Spinal cord (tissue), 10 donors: ENCODE results near the gene LAPTM5. TPM values are rescaled to one million over a fixed set of nuclear protein-coding genes. Genes with fewer than 3 reads are reported as not detected.

Source experiments
- DNase-seq, 6 donors: peaks; one replicate each; pipeline versions ENCODE4 v3.0.0 to v3.0.0-alpha.2; 2013 to 2015; ENCODE audit warnings: low spot score in 6 of 6, low read depth in 4 of 6
- H3K27ac ChIP-seq: one replicate; pipeline ENCODE4 v1.5.1; 2013; ENCODE audit warnings: low read depth, low read length, control low read depth
- H3K27me3 ChIP-seq: one replicate; pipeline ENCODE4 v1.6.1; 2013; ENCODE audit warnings: low read length; ENCODE audit not compliant: control insufficient read depth, insufficient read depth
- H3K36me3 ChIP-seq: one replicate; pipeline ENCODE4 v1.6.1; 2013; ENCODE audit warnings: low read length; ENCODE audit not compliant: control insufficient read depth, insufficient read depth
- H3K4me1 ChIP-seq: one replicate; pipeline ENCODE4 v1.6.1; 2013; ENCODE audit warnings: low read length; ENCODE audit not compliant: control insufficient read depth, insufficient read depth
- H3K4me3 ChIP-seq: one replicate; pipeline ENCODE4 v1.5.1; 2013; ENCODE audit warnings: low read depth, low read length, control low read depth
- H3K9me3 ChIP-seq: one replicate; pipeline ENCODE4 v1.6.1; 2013; ENCODE audit warnings: low read length; ENCODE audit not compliant: control insufficient read depth, insufficient read depth
- WGBS: methylation state at CpG from one replicate; pipeline ENCODE4 v1.1.5; 2013; ENCODE audit warnings: missing lambda C conversion rate; ENCODE audit not compliant: insufficient coverage; 5-methylcytosine and 5-hydroxymethylcytosine counted together
- polyA plus RNA-seq, 2 donors: library from polyadenylated mRNA; unstranded; fragments of 120-200 nt; gene quantifications; one replicate each; pipeline ENCODE4 v1.2.1, GENCODE V29; 2013; ENCODE audit not compliant: insufficient read length in 2 of 2
- total RNA-seq, 2 donors: library from RNA; depleted of rRNA in 1 of 2; stranded (reverse); fragments of 120-200 nt in 1 of 2; fragments of >200 nt in 1 of 2; gene quantifications; one replicate each; pipeline versions ENCODE4 v1.2.3 to v1.2.4, GENCODE V29; 2013 to 2014
- donor health status: healthy.

LAPTM5 gene
- total and polyA plus RNA-seq, 4 donors, result 13.8 to 55.0 (median 39.6) TPM

DNA sequence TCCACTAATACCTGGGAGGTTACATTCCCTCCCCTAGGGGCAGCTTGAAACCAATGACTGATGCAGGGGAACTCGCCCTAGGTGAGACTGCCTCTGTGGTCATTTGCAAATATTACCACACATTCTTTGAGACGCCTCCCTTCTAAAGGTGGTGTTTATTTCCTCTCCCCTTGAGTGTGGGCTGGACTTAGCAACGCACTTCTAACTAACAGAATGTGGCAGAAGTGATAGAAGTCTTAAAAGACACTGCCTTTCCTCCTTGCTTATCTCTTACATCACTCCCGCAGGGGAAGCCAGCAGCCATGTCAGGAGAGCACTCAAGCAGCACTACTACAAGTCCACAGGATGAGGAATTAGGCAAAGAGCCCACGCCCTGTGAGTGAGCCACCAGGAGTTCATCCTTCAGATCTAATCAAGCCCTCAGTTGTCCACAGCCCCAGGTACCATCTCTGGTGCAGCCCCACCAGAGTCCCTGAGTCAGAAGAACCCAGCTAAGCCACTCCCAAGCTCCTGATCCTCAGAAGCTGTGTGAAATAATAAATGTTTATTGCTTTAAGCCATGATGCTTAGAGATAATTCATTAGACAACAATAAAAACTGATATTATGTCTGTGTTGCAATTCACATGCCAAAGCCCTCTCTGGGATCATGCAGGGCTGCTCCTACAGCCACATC lies 19.4 kb downstream of the LAPTM5 start:
- H3K4me1 ChIP-seq, result peaks cover 4% of the 10 kb centered on the region
- H3K27ac ChIP-seq, result no peak overlapping the region
- no peaks in the 10 kb centered on the region for H3K36me3 ChIP-seq
- no peaks in the 10 kb centered on the region for H3K27me3 ChIP-seq
- H3K9me3 ChIP-seq, result no peaks in the 10 kb centered on the region
- 73% methylated on average over 2 of the region's 5 CpGs for WGBS
- no peak overlapping the region for H3K4me3 ChIP-seq
- no peak for DNase-seq

DNA sequence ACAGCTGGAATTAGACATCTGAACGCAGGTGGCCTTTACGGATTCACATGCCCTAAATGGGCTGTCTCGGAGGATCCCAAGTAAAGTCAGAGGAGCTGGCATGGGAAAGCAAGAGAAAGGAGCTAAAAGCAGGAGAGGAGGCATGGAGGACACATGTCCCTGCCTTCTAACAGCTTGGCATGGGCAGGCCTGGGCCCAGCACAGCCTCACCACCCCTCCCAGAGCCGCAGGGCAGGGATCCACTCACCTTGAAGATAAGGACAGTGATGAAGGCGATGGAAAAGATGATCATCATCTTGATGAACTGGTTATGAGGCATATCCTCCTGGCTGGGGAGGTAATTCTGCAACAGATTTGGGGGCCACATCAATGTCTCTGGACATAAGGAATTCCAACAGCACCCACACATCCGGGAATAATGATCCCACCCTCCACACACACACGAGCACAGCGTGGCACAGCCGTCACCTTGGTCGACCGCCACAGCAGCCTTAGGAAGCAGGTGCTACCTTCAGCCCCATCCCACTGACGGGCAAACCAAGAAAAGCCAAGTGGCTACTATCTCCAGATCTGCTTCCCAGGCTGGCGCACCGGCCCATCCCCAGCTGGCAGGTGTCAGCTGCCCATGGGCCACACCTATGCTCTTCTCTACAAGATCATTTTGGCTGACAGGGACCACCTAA lies 20.1 kb downstream of the LAPTM5 start:
- H3K27me3 ChIP-seq, result no peaks in the 10 kb centered on the region
- H3K4me1 ChIP-seq, result peaks cover 7% of the 10 kb centered on the region
- no peak overlapping the region for H3K4me3 ChIP-seq
- no peak for DNase-seq
- 88% methylated on average over 14 of the region's 14 CpGs for WGBS
- H3K9me3 ChIP-seq, result no peaks in the 10 kb centered on the region
- H3K27ac ChIP-seq, result no peak overlapping the region
- no peaks in the 10 kb centered on the region for H3K36me3 ChIP-seq

DNA sequence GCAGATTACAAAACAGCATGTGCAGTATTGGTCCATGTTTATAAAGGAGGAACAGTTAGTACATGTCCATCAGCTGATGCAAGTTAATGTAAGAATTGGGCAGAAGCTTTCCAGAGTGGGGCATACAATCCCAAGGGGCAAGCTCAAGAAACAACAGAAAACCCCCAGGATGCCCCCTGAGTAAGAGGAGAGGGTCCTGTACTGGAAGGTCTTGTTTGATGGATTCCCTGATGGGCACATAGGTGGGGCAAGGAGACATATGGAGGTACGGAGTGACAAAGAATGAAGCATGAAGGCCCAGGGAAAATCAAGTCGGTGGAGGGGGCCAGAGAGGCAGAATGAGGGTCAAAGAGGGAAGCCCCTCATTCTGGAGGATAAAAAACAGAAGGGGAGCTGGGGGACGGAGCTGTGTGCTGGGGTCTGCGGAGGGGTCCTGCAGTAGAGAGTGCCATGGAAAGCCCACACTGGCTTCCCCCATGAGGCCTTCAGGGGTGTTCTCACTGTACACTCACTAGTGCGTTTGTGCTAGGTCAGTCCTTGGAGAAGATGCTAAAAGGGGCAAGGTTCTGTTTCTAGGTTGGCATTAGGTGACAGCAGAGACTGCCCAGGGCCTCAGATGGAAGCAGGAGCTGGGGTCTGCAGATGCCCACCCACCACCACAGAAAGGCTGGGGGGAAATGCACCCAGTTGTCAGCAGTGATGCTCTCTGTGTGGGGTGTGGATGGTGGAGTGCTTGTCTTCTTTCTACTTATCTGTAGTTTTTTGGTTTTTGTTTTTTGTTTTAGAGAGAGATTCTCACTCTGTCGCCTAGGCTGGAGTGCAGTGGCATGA lies 21.7 kb downstream of the LAPTM5 start:
- no peak overlapping the region for H3K4me3 ChIP-seq
- H3K36me3 ChIP-seq, result no peaks in the 10 kb centered on the region
- no peak for DNase-seq
- no peaks in the 10 kb centered on the region for H3K9me3 ChIP-seq
- H3K27me3 ChIP-seq, result no peaks in the 10 kb centered on the region
- no peak overlapping the region for H3K27ac ChIP-seq
- peaks cover 11% of the 10 kb centered on the region for H3K4me1 ChIP-seq
- 96% methylated on average over 6 of the region's 6 CpGs for WGBS

DNA sequence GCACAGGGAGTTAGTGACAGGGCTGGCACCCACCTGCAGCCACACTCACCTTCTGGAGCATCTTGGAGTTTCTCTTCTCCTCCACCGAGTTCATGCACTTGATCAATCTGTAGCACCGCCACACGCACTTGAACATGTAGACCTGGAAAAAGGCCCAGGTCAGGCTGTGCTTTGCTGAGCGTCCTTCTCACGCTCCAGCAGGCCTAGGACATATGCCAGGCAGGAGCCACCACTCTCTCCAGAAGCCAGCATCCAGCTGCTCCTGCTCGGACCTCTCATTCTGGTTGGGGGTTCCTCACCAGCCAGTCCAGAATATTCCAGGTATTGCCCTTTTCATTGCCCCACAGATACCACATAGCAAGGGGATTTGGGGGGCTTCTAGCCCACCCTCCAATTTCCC lies 22.4 kb downstream of the LAPTM5 start:
- Histone ChIP-seq H3K4me3 (no peak overlapping the region), H3K4me1 (peaks cover 19% of the 10 kb centered on the region), H3K36me3 (no peaks in the 10 kb centered on the region), H3K9me3 (no peaks in the 10 kb centered on the region), H3K27me3 (no peaks in the 10 kb centered on the region), H3K27ac (no peak overlapping the region)
- DNase-seq, result no peak
- 83% methylated on average over 6 of the region's 6 CpGs for WGBS

DNA sequence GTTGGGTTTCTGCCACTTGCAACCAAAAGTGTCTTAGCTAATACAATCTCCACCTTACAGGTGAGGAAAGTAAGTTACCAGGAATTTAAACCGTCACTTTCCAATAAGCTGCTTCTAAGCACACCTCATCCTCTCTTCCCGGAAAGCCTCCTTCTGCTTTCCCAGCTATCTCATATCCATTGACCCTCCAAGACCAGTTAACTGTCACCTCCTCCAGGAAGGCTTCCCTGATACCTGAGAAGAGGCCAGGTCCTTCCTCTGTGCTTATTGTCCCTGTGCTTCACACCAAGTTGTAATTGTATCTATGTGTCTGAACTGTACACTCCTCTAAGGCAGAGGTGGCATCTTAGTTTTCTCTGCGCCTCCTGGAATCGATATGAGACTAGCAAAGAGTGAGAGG lies 23.0 kb downstream of the LAPTM5 start:
- Histone ChIP-seq H3K36me3 (no peaks in the 10 kb centered on the region), H3K9me3 (no peaks in the 10 kb centered on the region), H3K4me3 (no peak overlapping the region), H3K4me1 (peaks cover 24% of the 10 kb centered on the region), H3K27me3 (no peaks in the 10 kb centered on the region), H3K27ac (no peak overlapping the region)
- DNase-seq, result no peak
- 100% methylated on average over 2 of the region's 4 CpGs for WGBS

DNA sequence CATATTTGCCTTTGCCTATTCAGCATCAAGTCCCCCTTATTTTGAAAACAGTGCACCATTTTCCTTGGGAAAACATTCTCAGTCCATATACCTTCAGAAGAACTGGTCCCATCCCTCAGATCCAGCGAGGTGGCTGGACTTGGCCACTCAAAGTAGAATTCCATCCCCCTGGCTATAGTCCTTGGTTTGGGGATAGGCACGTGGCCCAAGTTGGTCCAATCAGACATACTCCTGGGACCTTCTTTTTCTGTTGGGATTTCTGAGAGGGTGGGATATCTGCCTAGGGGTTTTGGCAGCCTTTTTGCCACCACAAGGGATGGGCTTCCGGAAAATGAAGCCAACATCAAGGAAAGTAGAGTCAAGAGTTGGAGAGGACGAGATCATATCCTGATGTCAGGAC lies 23.5 kb downstream of the LAPTM5 start:
- H3K27ac ChIP-seq, result no peak overlapping the region
- WGBS, result 97% methylated on average over 4 of the region's 4 CpGs
- H3K27me3 ChIP-seq, result no peaks in the 10 kb centered on the region

DNA sequence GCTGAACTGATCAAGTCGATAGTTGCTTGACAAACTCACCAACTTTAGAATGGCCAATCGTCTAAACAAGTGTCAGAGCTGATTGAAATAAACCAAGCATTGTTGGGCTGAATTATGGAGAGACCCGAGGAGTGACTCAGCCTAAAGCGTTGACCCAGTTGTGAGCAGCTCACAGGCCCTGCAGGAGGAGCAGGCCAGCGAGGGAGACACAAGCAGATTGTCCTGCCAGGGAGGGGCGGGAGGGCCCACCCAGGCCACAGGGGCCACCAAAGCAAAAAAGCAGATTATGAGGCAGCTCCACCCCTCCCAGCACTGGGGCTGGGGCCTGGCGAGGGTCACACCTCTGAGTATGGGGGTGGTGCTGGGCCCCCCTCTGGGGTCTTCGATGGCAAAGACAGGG lies 24.1 kb downstream of the LAPTM5 start:
- DNase-seq, result no peak
- Histone ChIP-seq H3K4me3 (no peak overlapping the region), H3K27ac (no peak overlapping the region), H3K27me3 (no peaks in the 10 kb centered on the region), H3K36me3 (no peaks in the 10 kb centered on the region), H3K4me1 (peaks cover 35% of the 10 kb centered on the region), H3K9me3 (no peaks in the 10 kb centered on the region)
- 74% methylated on average over 6 of the region's 8 CpGs for WGBS

More for the DNA sequence above, 23.5 kb downstream of the LAPTM5 start:
- H3K9me3 ChIP-seq, result no peaks in the 10 kb centered on the region
- H3K36me3 ChIP-seq, result no peaks in the 10 kb centered on the region
- no peak overlapping the region for H3K4me3 ChIP-seq
- H3K4me1 ChIP-seq, result peaks cover 29% of the 10 kb centered on the region
- DNase-seq, result no peak

DNA sequence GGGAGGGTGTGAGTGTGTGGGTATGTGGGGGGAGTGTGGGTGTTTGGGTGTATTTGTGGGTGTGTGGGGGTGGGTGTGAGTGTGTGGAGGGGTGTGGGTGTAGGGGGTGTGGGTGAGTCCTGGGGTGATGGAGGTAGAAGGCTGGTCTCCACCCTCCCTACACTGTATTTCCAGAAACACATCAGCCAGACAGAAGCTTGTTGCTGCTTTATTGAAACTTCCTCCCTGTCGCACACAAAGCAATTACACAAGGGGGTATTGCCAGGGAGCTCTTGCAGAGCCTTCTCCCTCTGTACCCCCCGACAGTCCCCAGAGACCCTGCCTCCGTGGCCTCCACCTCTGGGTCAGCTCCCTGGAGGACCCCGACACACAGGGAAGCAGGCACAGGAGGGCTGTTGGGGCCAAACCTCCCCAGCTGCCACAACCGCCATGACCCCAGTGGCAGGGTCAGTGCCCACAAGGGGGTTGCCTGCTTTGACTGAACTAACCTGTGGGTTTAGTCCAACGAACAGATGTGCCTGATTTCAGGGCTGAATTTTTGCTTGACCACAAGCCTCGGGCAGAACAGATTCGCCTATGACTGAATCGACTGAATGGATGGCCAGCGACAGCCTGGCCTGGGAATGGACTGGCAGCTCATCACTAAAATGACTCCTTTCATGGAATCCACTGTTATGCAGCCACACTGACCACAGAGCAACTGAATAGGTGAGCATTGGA lies 25.1 kb downstream of the LAPTM5 start:
- no peak for DNase-seq
- Histone ChIP-seq H3K4me3 (no peak overlapping the region), H3K27ac (no peak overlapping the region), H3K4me1 (peaks cover 44% of the 10 kb centered on the region), H3K36me3 (no peaks in the 10 kb centered on the region), H3K9me3 (no peaks in the 10 kb centered on the region), H3K27me3 (no peaks in the 10 kb centered on the region)
- 62% methylated on average over 8 of the region's 10 CpGs for WGBS

DNA sequence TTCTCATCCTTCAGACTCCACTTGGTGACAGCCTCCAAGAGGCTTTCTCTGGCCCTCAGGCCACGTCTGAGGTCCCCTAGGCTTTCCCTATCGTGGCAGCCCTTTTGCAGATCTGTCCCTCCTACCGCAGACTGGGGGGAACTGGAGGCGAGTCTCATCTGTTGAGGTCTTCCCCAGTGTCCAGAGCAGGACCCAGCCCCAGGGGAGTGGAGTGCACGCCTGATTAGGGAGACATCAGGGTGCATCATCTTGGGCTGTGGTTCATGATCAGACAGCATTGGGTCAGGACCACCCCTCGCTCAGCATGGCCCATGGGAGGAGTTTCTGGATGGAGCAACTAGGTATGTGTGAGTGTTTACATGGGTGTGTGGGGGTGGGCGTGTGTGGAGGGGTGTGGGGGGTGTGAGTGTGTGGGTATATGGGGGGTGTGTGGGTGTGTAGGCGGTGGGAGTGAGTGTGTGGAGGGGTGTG lies 25.7 kb downstream of the LAPTM5 start:
- H3K4me1 ChIP-seq, result peaks cover 50% of the 10 kb centered on the region
- DNase-seq, result no peak

More for the DNA sequence above, 25.7 kb downstream of the LAPTM5 start:
- Histone ChIP-seq H3K9me3 (no peaks in the 10 kb centered on the region), H3K4me3 (no peak overlapping the region), H3K36me3 (no peaks in the 10 kb centered on the region), H3K27me3 (no peaks in the 10 kb centered on the region), H3K27ac (no peak overlapping the region)
- WGBS, result 84% methylated on average over 7 of the region's 8 CpGs
